TTC549 (cell line): ENCODE data around the gene CDHR5.
"Not testable (repeated sequence)": the region's sequence is repeated elsewhere in the genome, so short reads cannot be mapped to it uniquely, and the experiment has no call there.

ENCODE experiments used
- FAIRE-seq: peaks from 2 replicates; lab custom pipeline; 2012; peaks lifted over from hg19 to GRCh38; lab: Jason Lieb, UNC

Gene CDHR5, protein sequence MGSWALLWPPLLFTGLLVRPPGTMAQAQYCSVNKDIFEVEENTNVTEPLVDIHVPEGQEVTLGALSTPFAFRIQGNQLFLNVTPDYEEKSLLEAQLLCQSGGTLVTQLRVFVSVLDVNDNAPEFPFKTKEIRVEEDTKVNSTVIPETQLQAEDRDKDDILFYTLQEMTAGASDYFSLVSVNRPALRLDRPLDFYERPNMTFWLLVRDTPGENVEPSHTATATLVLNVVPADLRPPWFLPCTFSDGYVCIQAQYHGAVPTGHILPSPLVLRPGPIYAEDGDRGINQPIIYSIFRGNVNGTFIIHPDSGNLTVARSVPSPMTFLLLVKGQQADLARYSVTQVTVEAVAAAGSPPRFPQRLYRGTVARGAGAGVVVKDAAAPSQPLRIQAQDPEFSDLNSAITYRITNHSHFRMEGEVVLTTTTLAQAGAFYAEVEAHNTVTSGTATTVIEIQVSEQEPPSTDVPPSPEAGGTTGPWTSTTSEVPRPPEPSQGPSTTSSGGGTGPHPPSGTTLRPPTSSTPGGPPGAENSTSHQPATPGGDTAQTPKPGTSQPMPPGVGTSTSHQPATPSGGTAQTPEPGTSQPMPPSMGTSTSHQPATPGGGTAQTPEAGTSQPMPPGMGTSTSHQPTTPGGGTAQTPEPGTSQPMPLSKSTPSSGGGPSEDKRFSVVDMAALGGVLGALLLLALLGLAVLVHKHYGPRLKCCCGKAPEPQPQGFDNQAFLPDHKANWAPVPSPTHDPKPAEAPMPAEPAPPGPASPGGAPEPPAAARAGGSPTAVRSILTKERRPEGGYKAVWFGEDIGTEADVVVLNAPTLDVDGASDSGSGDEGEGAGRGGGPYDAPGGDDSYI

DNA sequence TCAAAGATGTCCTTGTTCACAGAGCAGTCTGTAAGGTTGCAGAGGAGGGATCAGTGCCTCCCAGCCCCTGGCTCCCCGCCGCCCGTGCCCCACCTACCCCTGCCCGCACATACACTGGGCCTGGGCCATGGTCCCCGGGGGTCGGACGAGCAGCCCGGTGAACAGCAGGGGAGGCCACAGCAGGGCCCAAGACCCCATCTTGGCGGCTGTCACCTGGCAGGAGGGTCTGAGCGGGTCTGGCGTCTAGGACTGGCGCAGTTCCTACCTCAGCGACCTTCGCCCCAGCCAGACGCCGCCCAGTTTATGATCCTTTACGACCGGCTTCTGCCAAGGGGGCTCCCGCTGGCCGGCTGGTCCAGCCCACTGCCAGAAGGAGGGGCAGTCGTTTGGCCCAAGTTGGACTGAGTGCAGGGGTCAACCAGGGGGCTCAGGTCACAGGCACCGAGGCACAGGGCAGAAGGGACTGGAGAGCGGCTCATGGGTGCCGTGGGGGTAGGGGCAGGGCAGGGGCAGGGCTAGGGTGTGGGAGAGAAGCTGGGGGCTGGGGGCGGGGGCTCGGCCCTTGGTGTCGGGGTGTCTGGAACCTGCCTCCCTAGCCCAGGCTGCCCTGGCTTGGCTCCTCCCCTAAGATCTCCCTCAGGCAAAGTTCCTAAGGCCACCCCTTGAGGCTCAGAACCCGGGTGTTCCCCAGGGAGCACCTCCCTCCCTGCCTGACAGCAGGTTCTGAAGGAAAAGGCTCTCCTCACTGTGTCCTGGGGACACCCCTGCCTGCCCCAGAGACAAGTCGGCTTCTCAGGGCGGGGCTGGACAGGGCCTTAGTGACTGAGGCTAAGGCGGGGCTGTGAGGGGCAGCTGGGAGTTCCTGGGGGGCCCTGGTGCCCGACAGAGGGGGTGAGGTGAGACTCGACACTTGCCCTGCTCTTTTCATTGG lies at the start of gene CDHR5:
Gene CDHR5 (minus strand): TSS at position 251 of the 931 bp plus-strand sequence. CDS start 53 bp downstream, at position 198.
- no peak for FAIRE-seq

DNA sequence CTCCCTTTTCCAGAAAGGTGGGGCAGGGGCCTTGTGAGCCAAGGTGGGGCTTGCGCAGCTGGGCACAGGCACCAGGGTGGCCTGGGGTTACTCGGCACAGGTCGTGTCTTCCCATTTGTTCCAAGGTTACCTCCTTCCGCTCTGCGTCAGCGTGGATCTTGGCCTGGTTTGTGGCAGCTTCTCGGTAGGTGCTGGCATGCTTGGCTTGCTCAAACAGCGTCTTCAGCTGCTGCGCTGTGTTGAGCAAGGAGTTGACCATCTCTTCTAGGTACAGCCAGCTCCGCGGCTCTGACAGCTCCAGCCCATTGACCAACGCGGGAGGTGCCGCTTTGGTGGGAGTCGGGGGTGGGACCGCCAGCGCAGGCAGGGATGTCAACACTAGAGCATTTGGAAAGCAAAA lies 49.7 kb upstream of the CDHR5 start:
- FAIRE-seq: no peak

DNA sequence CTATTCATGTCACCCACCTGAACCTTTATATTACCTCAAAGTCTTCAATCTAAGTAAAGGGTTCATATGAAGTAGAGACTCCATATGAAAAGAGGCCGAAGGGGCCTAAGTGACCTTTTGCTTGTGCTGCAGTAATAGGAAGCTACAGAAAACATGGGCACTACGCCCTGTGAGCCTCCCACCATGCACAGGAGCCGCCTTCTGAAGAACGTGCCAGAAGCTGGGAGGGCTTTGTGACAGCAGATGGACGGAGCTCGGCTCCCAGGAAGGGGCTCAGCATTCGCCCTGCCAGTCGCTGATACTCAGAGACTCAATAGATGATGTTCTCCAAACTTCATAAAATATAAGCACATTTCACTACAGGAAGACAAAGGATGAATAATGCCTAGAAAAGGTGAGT lies 49.1 kb upstream of the CDHR5 start:
- no peak for FAIRE-seq

DNA sequence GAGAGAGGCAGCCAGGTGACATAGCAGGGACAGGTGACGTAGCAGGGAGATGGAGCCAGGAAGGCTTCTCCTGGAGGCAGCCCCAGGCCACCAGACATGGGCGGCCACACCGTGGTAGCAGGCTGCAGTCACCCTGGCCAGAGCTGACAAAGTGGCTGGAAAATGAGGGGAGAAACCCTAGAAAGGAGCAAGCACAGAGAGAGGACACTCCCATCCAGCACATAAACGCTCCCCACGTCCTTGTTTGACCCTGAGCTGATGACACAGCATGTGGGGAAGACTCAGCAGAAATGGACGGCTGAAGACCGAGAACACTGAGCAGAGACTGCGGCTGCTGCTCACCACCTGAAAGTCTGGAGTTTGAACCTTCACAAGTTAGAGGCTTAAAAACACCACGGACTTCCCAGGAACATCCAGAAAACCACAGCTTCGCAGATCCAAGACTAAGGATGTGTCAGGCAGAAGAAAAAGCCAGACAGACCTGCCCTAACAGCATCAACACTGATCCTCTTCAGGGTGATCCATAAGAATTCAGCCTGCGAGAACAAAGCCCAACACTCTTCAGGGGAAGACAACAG lies 41.0 kb upstream of the CDHR5 start:
- FAIRE-seq: no peak

DNA sequence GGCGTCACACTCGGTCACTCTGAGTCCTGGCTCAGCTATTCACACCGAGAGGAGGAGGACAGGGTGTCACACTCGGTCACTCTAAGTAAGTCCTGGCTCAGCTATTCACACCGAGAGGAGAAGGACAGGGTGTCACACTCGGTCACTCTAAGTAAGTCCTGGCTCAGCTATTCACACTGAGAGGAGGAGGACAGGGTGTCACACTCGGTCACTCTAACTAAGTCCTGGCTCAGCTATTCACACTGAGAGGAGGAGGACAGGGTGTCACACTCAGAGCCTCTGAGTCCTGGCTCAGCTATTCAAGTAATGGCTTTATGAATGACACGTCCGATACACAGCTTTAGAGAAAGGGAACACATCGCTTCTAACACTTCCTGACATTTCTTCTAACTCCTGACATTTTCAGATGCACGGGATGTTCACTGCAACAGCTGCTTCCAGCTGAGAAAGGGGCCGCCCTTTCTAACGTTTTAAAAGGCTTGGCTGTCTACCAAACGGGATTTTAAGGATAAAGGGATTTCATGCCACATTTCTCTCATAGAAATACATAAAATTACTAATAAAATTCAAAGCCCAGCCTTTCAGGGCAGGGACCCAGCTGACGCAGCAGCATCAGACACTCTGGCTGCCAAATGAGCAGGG lies 40.4 kb upstream of the CDHR5 start:
- no peak for FAIRE-seq

DNA sequence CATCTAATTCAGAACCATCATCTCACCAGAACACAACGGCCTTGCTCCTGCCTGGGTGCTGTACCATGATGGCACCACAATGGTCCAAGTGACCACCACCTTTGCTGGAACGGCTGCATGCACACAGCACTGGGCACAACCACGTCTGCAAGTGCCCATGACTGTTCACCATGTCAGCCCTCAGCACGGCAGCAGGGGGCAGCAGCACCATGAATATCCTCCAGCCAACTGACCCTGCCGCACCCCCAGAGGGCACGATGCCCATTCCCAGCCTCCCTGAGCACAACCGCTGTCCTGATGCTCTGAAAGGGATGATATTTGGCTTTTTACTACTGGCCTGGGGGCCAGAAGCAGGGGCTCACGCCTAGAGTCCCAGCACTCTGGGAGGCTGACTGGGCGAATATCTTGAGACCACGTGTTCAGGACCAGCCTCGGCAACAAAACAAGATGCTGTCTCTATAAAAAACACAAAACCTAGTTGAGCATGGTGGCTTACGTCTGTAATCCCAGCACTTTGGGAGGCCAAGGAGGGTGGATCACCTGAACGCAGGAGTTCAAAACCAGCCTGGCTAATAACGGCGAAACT lies 38.0 kb upstream of the CDHR5 start:
- FAIRE-seq: no peak

DNA sequence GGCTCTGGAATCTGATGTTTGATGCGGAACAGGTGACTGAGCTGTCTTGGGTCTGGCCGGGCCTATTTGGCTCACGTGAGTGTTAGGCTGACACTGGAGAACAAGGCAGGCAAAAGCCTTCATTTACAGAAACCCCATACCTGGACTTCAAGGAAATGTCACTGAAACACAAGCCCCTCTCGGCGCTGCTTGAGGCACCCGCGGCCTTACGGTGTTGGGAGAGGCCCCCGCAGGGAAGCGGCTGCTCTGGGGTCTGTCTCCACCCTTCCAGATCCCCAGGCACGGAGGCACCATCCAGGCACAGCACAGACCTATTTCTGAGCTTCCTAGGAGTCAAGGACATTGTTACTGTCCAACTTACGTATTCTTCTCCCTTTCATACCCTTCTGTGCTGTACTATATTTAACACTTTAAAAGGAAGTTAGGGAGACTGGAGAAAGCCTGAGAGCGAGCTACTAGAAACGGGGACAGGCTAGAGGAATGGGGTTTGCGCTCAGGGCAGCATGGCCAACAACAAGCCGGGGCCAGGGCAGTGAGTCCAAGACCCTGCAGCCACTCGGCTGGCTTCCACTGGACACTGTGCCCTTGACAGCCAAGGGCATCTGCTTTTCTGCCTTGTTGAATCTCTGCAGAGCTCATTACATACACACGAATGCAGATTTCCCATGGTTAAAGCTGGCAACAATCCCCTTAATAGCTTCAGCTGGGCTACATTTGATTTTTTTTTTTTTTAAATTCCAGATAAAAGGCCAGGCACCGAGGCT lies 36.1 kb upstream of the CDHR5 start:
- FAIRE-seq: no peak

DNA sequence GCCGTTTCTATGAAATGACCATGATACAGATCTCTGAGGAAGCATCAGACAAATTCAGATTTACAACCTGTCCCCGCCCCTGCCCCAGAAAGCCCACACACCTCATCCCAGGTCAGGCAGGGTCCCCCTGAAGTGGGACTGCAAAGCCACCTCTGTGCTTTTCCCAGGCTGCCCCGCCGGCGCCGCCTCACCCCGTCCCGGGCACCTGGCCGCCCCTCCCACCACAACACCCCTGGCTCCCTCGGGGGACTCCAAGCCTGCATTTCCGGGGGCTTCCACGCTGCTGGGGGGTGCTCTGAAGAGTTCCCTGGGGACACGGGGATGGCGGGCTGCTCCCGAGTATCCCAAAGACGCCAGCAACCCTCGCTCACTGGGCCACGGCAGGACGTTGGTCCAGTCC lies 35.5 kb upstream of the CDHR5 start:
- FAIRE-seq: no peak

DNA sequence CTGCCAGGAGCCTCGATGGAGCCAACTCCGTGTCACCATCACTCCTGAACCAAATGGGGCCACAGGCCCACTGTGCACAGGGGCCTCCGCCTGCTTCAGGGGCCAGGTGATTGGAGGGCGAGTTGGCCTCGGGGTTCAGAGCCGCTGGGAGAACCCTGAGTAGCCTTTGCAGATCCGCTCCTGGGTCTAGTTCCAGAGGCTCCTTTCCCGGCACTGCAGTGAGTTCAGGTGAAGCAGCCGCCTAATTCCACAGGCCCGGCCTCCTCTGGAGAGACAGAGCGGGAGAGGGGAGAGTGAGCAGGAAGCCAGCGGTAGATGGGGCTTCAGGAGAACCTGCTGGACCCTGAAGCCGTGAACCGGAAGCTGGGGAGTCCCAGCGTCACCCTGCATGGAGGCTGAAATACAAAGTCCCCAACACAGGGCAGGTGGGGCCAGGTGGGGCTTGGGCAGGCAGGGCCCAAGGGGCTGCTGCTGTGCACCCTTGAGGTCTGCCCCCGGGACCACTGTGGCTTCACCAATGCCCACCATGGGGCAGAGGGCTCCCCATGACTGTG lies 34.9 kb upstream of the CDHR5 start:
- no peak for FAIRE-seq

DNA sequence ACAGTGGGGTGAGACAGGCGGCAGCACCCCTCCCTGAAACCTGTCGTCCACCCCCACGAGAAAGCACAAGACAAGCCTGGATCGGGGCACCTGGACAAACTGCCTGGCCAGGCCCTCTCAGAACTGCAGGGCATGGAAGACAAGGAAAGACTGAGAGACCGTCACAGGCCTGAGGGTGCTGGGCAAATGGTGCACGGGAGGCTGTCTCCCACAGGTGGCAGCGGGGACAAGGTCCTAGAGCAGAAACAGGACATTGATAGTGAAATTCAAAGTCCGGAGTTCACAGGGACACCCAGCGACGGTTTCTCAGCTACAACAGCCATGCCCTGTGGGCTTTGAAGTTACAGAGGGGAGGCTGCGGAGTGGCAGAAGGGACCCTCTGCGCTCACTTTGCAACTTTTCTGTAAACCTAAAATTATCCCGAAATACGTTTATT lies 33.0 kb upstream of the CDHR5 start:
- FAIRE-seq: no peak

DNA sequence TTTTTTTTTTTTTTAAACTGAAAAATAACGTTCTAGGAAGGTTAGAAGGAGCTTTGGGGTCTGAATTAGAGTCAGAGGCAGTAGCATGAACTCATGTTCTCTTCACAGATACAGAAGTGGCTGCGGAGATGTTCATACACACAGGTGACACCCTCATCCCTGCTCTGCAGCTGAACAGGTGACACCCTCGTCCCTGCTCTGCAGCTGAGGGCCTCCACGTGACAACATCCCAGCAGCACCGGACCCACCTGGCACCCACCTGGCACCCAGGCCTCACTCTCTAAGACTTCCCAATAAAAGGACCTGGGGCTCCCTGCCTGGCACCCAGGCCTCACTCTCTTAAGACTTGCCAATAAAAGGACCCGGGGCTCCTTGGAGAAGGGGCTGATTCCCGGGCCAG lies 32.1 kb upstream of the CDHR5 start:
- no peak for FAIRE-seq

DNA sequence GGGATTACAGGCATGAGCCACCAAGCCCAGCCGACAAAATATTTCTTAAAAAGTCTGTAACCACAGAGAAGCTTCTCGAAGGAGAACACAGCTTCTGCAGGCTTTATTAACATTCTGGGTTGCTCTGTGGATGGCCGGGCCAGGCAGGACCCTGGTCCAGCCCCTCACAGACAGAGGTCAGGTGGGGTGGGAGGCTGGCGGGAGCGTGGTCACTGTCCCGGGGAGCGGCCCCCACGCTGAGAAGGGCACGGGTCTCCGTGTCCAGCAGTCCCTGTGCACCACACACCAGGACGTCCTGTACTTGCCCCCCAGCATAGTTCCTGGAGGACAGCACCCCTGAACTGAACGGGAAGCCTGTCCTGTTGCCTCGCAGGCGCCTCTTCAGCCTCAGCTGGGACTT lies 31.7 kb upstream of the CDHR5 start:
- FAIRE-seq: no peak

DNA sequence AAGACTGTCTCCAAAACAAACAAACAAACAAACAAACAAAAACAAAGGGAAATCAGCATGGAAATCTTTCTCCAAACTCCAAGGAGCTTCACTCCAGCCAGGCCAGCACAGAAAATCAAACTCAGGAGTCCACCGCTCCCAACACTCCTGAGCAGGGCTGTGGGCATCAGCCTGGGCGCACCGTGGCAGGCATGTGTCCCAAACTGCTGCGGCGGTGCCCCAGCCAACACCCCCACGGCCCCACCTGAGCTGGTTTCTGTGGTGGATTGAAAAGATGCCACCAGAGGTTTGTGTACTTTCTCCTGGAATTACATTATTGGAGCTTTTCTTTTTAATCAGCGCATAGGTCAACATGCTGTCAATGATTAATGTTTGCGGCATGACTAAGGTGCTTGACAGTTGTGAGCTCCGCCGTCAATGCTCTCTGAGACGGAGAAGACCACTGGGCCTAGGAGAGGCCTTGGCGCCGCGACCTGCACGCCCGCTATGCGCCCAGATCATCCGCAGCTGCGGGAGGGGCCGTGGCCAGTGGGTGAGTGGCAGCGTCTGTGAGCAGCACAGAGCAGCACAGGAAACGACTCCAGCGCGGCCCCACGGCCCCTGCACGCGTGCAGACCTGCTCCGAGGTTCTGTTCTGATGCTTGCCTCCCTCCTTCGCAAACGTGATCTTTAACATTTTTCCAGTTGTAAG lies 30.4 kb upstream of the CDHR5 start:
- no peak for FAIRE-seq

DNA sequence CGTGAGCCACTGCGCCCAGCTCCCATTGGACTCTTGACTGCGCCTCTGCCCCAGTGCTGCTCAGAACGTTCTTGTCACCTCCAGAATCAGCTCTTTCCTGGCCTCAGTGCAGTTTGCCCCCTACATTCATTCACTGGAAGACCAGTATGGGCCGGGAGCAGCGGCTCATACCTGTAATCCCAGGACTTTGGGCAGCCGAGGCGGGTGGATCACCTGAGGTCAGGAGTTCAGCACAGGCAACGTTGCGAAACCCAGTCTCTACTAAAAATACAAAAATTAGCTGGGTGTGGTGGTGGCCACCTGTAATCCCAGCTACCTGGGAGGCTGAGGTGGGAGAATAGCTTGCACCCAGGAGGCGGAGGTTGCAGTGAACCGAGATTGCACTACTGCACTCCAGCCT lies 29.7 kb upstream of the CDHR5 start:
- not testable (repeated sequence) for FAIRE-seq

DNA sequence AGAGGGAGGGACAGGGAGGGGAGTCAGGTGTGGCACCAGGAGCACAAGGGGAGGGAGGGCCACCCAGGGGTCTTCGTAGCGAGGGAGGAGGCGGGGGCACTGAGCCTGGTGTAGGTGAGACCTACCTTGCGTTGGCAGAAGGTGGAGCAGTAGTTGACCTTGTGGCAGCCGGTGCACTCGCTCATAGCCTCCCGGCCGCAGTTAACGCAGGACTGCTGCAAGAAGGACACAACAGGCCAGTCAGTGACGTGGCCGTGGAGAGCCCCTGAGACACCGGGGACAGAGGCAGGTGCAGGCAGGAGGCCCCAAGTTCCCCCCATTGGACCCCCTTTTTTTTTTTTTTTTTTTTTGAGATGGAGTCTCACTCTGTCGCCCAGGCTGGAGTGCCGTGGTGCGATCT lies 29.1 kb upstream of the CDHR5 start:
- no peak for FAIRE-seq

DNA sequence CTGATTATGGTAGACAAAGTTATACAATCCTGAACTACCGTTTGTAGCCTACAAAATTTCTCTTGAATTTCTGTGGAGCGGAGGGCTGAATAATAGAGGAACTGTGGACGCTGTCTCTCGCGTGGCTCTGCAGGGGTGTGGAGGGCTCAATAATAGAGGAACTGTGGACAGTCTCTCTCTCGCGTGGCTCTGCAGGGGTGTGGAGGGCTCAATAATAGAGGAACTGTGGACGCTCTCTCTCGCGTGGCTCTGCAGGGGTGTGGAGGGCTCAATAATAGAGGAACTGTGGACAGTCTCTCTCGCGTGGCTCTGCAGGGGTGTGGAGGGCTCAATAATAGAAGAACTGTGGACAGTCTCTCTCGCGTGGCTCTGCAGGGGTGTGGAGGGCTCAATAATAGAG lies 28.4 kb upstream of the CDHR5 start:
- FAIRE-seq: not testable (repeated sequence)

DNA sequence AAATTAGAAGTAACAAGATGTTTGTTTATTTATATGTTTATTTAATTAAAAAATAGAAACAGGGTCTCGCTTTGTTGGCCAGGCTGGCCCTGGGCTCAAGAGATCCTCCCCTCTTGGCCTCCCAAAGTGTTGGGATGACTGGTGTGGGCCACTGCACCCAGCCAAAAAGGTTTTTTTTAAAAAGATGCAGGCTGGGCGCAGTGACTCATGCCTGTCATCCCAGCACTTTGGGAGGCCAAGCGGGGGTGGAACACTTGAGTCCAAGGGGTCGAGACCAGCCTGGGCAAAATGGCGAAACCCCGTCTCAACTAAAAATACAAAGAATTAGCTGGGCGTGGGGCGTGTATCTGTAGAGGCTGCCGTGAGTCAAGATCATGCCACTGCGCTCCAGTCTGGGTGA lies 25.7 kb upstream of the CDHR5 start:
- FAIRE-seq: no peak

DNA sequence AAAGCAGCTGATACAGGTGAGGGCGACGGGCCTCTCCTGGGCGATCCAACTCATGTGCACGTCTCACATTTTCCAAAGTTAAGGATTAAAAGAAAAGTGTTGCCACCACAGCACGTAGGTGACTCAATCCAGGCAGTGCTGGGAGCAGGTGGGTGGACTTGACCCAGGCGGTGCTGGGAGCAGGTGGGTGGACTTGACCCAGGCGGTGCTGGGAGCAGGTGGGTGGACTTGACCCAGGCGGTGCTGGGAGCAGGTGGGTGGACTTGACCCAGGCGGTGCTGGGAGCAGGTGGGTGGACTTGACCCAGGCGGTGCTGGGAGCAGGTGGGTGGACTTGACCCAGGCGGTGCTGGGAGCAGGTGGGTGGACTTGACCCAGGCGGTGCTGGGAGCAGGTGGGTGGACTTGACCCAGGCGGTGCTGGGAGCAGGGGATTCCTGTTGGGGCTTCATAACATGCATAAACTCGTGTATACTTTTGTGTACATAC lies 23.0 kb upstream of the CDHR5 start:
- FAIRE-seq: not testable (repeated sequence)

DNA sequence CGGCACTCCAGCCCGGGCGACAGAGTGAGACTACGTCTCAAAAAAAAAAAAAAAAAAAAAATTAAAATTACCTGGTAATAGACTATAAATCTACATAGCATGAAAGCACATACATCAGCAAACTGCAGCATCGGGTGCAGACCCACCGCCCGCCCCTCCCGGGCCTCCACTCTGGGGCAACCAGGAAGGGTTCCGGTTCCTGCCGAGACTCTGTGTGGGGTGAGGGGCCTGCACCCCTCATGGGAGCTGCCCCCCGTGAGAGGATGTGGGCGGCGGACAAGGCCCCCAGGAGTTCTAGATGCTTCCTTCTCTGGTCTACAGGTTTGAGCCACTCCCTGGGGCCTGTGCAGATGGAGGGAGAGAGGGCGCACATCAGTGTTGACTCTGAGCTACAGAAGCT lies 21.5 kb upstream of the CDHR5 start:
- no peak for FAIRE-seq
